CD4-positive, alpha-beta T cell treated with Interleukin-17A for 1 hour (primary cell): Measurements from ENCODE around the gene CSH1.
"Not testable (repeated sequence)": the region's sequence is repeated elsewhere in the genome, so short reads cannot be mapped to it uniquely, and the experiment has no call there.

Experiments
- DNase-seq: peaks from one replicate; pipeline ENCODE4 v3.0.0-alpha.2; 2020

Gene CSH1

GRCh38 chr17:63898899-63899798 lies 2.8 kb upstream of the CSH1 start:
- peak; percentile 50 for DNase-seq

- DNase-seq = not testable (repeated sequence)
Measured at GRCh38 chr17:63894821-63895220, 1.6 kb downstream of the CSH1 start.

GRCh38 chr17:63894021-63894420 lies 2.4 kb downstream of the CSH1 start:
- not testable (repeated sequence) for DNase-seq

- not testable (repeated sequence) for DNase-seq
Measured at GRCh38 chr17:63892316-63893037, 3.9 kb downstream of the CSH1 start.

- peak; percentile 39 for DNase-seq
Measured at GRCh38 chr17:63889026-63889848, 7.1 kb downstream of the CSH1 start.

GRCh38 chr17:63885119-63885518 lies 11.3 kb downstream of the CSH1 start:
- not testable (repeated sequence) for DNase-seq

- DNase-seq = not testable (repeated sequence)
Measured at GRCh38 chr17:63882626-63883126, 13.7 kb downstream of the CSH1 start.

GRCh38 chr17:63881935-63882601 lies 14.3 kb downstream of the CSH1 start, which contains the start of gene GH2:
Gene GH2, minus strand, starts transcription at chr17:63881944. Its CDS starts 143 bp downstream, at chr17:63881801.
- peak; percentile 70 for DNase-seq

- DNase-seq = not testable (repeated sequence)
Measured at GRCh38 chr17:63881337-63881736, 15.0 kb downstream of the CSH1 start.

- no peak for DNase-seq
Measured at GRCh38 chr17:63880706-63881105, 15.7 kb downstream of the CSH1 start.

GRCh38 chr17:63878413-63878812 lies 18.0 kb downstream of the CSH1 start:
- not testable (repeated sequence) for DNase-seq

GRCh38 chr17:63874693-63875092 lies 21.7 kb downstream of the CSH1 start:
- DNase-seq = not testable (repeated sequence)

GRCh38 chr17:63874061-63874626 lies 22.2 kb downstream of the CSH1 start:
- not testable (repeated sequence) for DNase-seq

GRCh38 chr17:63873577-63873976 lies 22.8 kb downstream of the CSH1 start, which contains the start of gene CSH2:
Gene CSH2, minus strand, starts transcription at chr17:63873677. Its CDS starts 63 bp downstream, at chr17:63873614.
- not testable (repeated sequence) for DNase-seq

GRCh38 chr17:63871646-63872365 lies 24.6 kb downstream of the CSH1 start:
- not testable (repeated sequence) for DNase-seq

GRCh38 chr17:63870292-63870665 lies 26.1 kb downstream of the CSH1 start:
- DNase-seq = not testable (repeated sequence)

- not testable (repeated sequence) for DNase-seq
Measured at GRCh38 chr17:63869491-63870291, 26.7 kb downstream of the CSH1 start.

GRCh38 chr17:63866625-63867024 lies 29.7 kb downstream of the CSH1 start:
- DNase-seq = not testable (repeated sequence)

- no peak for DNase-seq
Measured at GRCh38 chr17:63859257-63859656, 37.1 kb downstream of the CSH1 start.

GRCh38 chr17:63856425-63856824 lies 39.9 kb downstream of the CSH1 start:
- DNase-seq = not testable (repeated sequence)
